Mammary epithelial cell (primary cell): ENCODE results near the gene ZNF613.

Source experiments
- CTCF ChIP-seq, 2 donors: IDR thresholded peaks in 1 of 2; conservative IDR thresholded peaks in 1 of 2; 2 replicates each; pipeline ENCODE4 v1.5.1; 2011 to 2012; ENCODE audit warnings: inconsistent platforms in 2 of 2, low read length in 2 of 2, mild to moderate bottlenecking in 2 of 2, control low read depth in 1 of 2, low read depth in 1 of 2; ENCODE audit not compliant: insufficient read depth in 1 of 2; ENCODE audit errors: extremely low read depth in 1 of 2
- EZH2 ChIP-seq: IDR thresholded peaks from 2 replicates; pipeline ENCODE4 v1.6.1; 2012; ENCODE audit warnings: low read length, inconsistent platforms, borderline replicate concordance

DNA sequence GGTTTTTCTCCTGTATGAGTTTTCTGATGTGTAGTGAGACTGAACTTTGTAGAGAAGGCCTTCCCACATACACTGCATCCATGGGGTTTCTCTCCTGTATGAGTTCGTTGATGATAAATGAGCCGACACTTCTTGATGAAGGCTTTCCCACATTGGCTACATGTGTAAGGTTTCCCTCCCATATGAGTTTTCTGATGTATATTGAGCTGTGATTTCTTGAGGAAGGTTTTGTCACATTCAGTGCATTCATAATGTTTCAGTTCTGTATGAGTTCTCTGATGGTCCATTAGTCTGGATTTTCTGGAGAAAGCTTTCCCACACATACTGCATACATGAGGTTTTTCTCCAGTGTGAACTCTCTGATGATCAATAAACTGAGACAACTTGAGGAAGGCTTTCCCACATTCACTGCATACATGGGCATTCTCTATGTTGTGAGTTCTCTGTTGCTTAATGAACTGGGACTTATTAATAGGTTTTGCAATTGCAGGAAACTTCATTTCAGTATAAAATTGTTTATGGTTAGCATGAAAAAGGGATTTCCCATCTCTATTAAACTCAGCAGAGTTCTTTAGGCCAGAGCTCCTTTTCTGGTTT is 66.9 kb downstream of the ZNF613 start:
- no peak for TF ChIP-seq CTCF (conservative IDR thresholded peaks at IDR 0.05 in 1 of 2, IDR thresholded peaks at IDR 0.05 in 1 of 2; ENCODE audit: extremely low read depth in 1 of 2, insufficient read depth in 1 of 2, low read depth in 1 of 2, low read length in 2 of 2)
- TF ChIP-seq EZH2: no peak
